HepG2 (cell line): ENCODE measurements around the gene YIF1A.

Source experiments
- FOSL1 ChIP-seq: sonication (generic); formaldehyde crosslinking; IDR thresholded peaks from 2 replicates; pipeline ENCODE4 v1.9.0; 2021; ENCODE audit warnings: missing genetic modification reagents, borderline replicate concordance
- GABPA ChIP-seq, 2 experiments: IDR thresholded peaks; 2 replicates each; pipeline ENCODE4 v1.6.1; 2011 to 2016; ENCODE audit warnings: low read depth in 2 of 2, low read length in 1 of 2, missing biosample characterization in 1 of 2, missing genetic modification characterization in 1 of 2
- POLR2A ChIP-seq, 2 experiments: IDR thresholded peaks; 2 replicates each; pipeline ENCODE4 v1.6.1; 2011; ENCODE audit warnings: low read depth in 2 of 2, low read length in 2 of 2, mild to moderate bottlenecking in 1 of 2, moderate library complexity in 1 of 2; ENCODE audit not compliant: insufficient read depth in 1 of 2
- ZBTB39 ChIP-seq: sonication (generic); formaldehyde crosslinking; IDR thresholded peaks from 2 replicates; pipeline ENCODE4 v1.5.0; 2020; ENCODE audit warnings: missing genetic modification reagents

GRCh38 chr11:66310324-66310723 is 21.4 kb upstream of the YIF1A start:
- TF ChIP-seq GABPA (IDR thresholded peaks at IDR 0.05; ENCODE audit: low read depth, low read length) (no peak), GABPA (CRISPR knock-in tag; IDR thresholded peaks at IDR 0.05; ENCODE audit: low read depth) (no peak), FOSL1 (CRISPR knock-in tag) (no peak), ZBTB39 (CRISPR knock-in tag) (no peak), POLR2A (IDR thresholded peaks at IDR 0.05; ENCODE audit: insufficient read depth in 1 of 2, low read depth in 2 of 2, low read length in 2 of 2) (no peak)
